H9 (cell line): ENCODE measurements around the gene GALR1. TPM values are rescaled to one million over a fixed set of nuclear protein-coding genes. Genes with fewer than 3 reads are reported as not detected.

Experiments
- DNase-seq: peaks from one replicate; pipeline ENCODE4 v3.0.0-alpha.2; 2017
- H2AFZ ChIP-seq: one replicate; pipeline ENCODE4 v1.6.1; 2013; ENCODE audit warnings: mild to moderate bottlenecking, low read length, control low read depth, moderate library complexity
- H2AK5ac ChIP-seq: 2 replicates; pipeline ENCODE4 v1.6.1; 2013; ENCODE audit warnings: low read length, control low read depth, mixed read lengths; ENCODE audit not compliant: insufficient read length
- H2BK120ac ChIP-seq: one replicate; pipeline ENCODE4 v1.6.1; 2013; ENCODE audit warnings: low read depth, mild to moderate bottlenecking, low read length, control low read depth, inconsistent platforms; ENCODE audit not compliant: poor library complexity, severe bottlenecking
- H2BK12ac ChIP-seq: 2 replicates; pipeline ENCODE4 v1.6.1; 2013; ENCODE audit warnings: low read length, control low read depth, mixed read lengths, low read depth; ENCODE audit not compliant: insufficient read length
- H2BK15ac ChIP-seq: 2 replicates; pipeline ENCODE4 v1.6.1; 2013; ENCODE audit warnings: low read depth, low read length, control low read depth
- H2BK20ac ChIP-seq: one replicate; pipeline ENCODE4 v1.6.1; 2013; ENCODE audit warnings: low read depth, mild to moderate bottlenecking, low read length, control low read depth, inconsistent platforms; ENCODE audit not compliant: poor library complexity, severe bottlenecking
- H2BK5ac ChIP-seq: 2 replicates; pipeline ENCODE4 v1.6.1; 2013; ENCODE audit warnings: low read length, control low read depth, mixed read lengths; ENCODE audit not compliant: insufficient read length
- H3K14ac ChIP-seq: 2 replicates; pipeline ENCODE4 v1.6.1; 2013; ENCODE audit warnings: low read length, control low read depth; ENCODE audit not compliant: insufficient read depth
- H3K18ac ChIP-seq: 2 replicates; pipeline ENCODE4 v1.6.1; 2013; ENCODE audit warnings: low read depth, mild to moderate bottlenecking, mixed read lengths, low read length, control low read depth; ENCODE audit not compliant: insufficient read length
- H3K23ac ChIP-seq: 2 replicates; pipeline ENCODE4 v1.6.1; 2013; ENCODE audit warnings: low read length, control low read depth, mixed read lengths, low read depth; ENCODE audit not compliant: insufficient read length
- H3K23me2 ChIP-seq: 2 replicates; pipeline ENCODE4 v1.6.1; 2013; ENCODE audit warnings: low read depth, mild to moderate bottlenecking, mixed read lengths, low read length, control low read depth; ENCODE audit not compliant: insufficient read length, poor library complexity, severe bottlenecking
- H3K27ac ChIP-seq: 2 replicates; pipeline ENCODE4 v1.5.1; 2013; ENCODE audit warnings: low read length, control low read depth, mixed read lengths, low read depth; ENCODE audit not compliant: insufficient read length
- H3K27me3 ChIP-seq: 2 replicates; pipeline ENCODE4 v1.6.1; 2013; ENCODE audit warnings: low read length, control low read depth, inconsistent platforms; ENCODE audit not compliant: insufficient read depth
- H3K4ac ChIP-seq: 2 replicates; pipeline ENCODE4 v1.6.1; 2013; ENCODE audit warnings: low read depth, mild to moderate bottlenecking, control low read depth, inconsistent platforms, low read length, moderate library complexity
- H3K4me1 ChIP-seq: 2 replicates; pipeline ENCODE4 v1.6.1; 2013; ENCODE audit warnings: low read length, control low read depth, inconsistent platforms; ENCODE audit not compliant: insufficient read depth
- H3K4me2 ChIP-seq: 2 replicates; pipeline ENCODE4 v1.6.1; 2013; ENCODE audit warnings: low read length, control low read depth, mixed read lengths; ENCODE audit not compliant: insufficient read length, insufficient read depth
- H3K56ac ChIP-seq: 2 replicates; pipeline ENCODE4 v1.6.1; 2013; ENCODE audit warnings: low read depth, mild to moderate bottlenecking, mixed read lengths, low read length, control low read depth; ENCODE audit not compliant: insufficient read length
- H3K79me1 ChIP-seq: 2 replicates; pipeline ENCODE4 v1.6.1; 2013; ENCODE audit warnings: low read depth, mild to moderate bottlenecking, moderate library complexity, low read length, control low read depth, inconsistent platforms; ENCODE audit not compliant: insufficient read depth, poor library complexity, severe bottlenecking
- H3K79me2 ChIP-seq: 2 replicates; pipeline ENCODE4 v1.6.1; 2013; ENCODE audit warnings: low read length, control low read depth, inconsistent platforms; ENCODE audit not compliant: insufficient read depth
- H3K9ac ChIP-seq: 2 replicates; pipeline ENCODE4 v1.6.1; 2013; ENCODE audit warnings: low read length, control low read depth, mixed read lengths; ENCODE audit not compliant: insufficient read length; ENCODE audit errors: extremely low read depth
- H3K9me3 ChIP-seq: one replicate; pipeline ENCODE4 v1.6.1; 2013; ENCODE audit warnings: low read depth, low read length, inconsistent platforms; ENCODE audit not compliant: control insufficient read depth
- H3T11ph ChIP-seq: one replicate; pipeline ENCODE4 v1.6.1; 2013; ENCODE audit warnings: mild to moderate bottlenecking, low read length, control low read depth, inconsistent platforms
- H4K20me1 ChIP-seq: one replicate; pipeline ENCODE4 v1.6.1; 2013; ENCODE audit not compliant: control insufficient read depth, insufficient read length, insufficient read depth
- H4K5ac ChIP-seq: 2 replicates; pipeline ENCODE4 v1.6.1; 2013; ENCODE audit warnings: low read depth, mild to moderate bottlenecking, mixed read lengths, low read length, control low read depth; ENCODE audit not compliant: insufficient read length
- H4K8ac ChIP-seq: replicated peaks from 2 replicates; pipeline ENCODE4 v1.6.1; 2013; ENCODE audit warnings: low read length, control low read depth, mixed read lengths, low read depth; ENCODE audit not compliant: insufficient read length
- H4K91ac ChIP-seq: 2 replicates; pipeline ENCODE4 v1.6.1; 2013; ENCODE audit warnings: low read depth, mild to moderate bottlenecking, moderate library complexity, mixed read lengths, low read length, control low read depth; ENCODE audit not compliant: insufficient read length
- H3K27ac Mint-ChIP-seq, 3 experiments: 2 replicates in 2 of 3; 3 replicates in 1 of 3; pipeline ENCODE4 v1.8.0; 2020 to 2021; ENCODE audit warnings: mixed read lengths in 3 of 3, mild to moderate bottlenecking in 1 of 3, moderate library complexity in 1 of 3
- H3K27me3 Mint-ChIP-seq: 2 replicates; pipeline ENCODE4 v1.8.0; 2021; ENCODE audit warnings: low read depth, mild to moderate bottlenecking, moderate library complexity, mixed read lengths
- H3K36me3 Mint-ChIP-seq, 3 experiments: 2 replicates in 2 of 3; 3 replicates in 1 of 3; pipeline ENCODE4 v1.8.0; 2020 to 2021; ENCODE audit warnings: low read depth in 3 of 3, mixed read lengths in 3 of 3; ENCODE audit not compliant: insufficient read depth in 1 of 3
- H3K4me1 Mint-ChIP-seq, 2 experiments: 2 replicates each; pipeline ENCODE4 v1.8.0; 2020; ENCODE audit warnings: mixed read lengths in 2 of 2
- H3K4me3 Mint-ChIP-seq, 2 experiments: 2 replicates in 1 of 2; 3 replicates in 1 of 2; pipeline ENCODE4 v1.8.0; 2020 to 2021; ENCODE audit warnings: mild to moderate bottlenecking in 2 of 2, mixed read lengths in 2 of 2, moderate library complexity in 1 of 2
- H3K9me3 Mint-ChIP-seq, 2 experiments: 2 replicates in 1 of 2; 3 replicates in 1 of 2; pipeline ENCODE4 v1.8.0; 2020; ENCODE audit warnings: mild to moderate bottlenecking in 2 of 2, mixed read lengths in 2 of 2, moderate library complexity in 1 of 2
- CTCF ChIP-seq: fragments of 200-600 bp; sonication (generic); conservative IDR thresholded peaks from 3 replicates; pipeline ENCODE4 v1.8.0; 2021; ENCODE audit warnings: antibody characterized with exemption, mild to moderate bottlenecking
- WGBS: extraction: QIAGEN DNeasy Blood & Tissue Kit; methylation state at CpG from one replicate; pipeline ENCODE4 v1.1.7; 2013; ENCODE audit warnings: missing lambda C conversion rate, low lambda C conversion rate, mixed read lengths; ENCODE audit not compliant: insufficient read length; ENCODE audit errors: extremely low coverage; 5-methylcytosine and 5-hydroxymethylcytosine counted together
- total RNA-seq: library from RNA; stranded (reverse); gene quantifications from 2 replicates; pipeline ENCODE4 v1.2.1, GENCODE V29; 2021

Gene GALR1
- total RNA-seq, 1 experiment from 2014 or later, result 0.07 TPM

- no peak overlapping the region for H3K4me2 ChIP-seq
- no peak overlapping the region for H2AK5ac ChIP-seq
- no peak overlapping the region for H3K9ac ChIP-seq
- no peak overlapping the region for H3K18ac ChIP-seq
- H4K20me1 ChIP-seq, result no peaks in the 10 kb centered on the region
- H2BK120ac ChIP-seq, result no peak overlapping the region
- no peaks in the 10 kb centered on the region for H3K79me1 ChIP-seq
- no peaks in the 10 kb centered on the region; a peak in 2 of 5 replicates for H3K9me3 Mint-ChIP-seq
- no peak overlapping the region for H2BK15ac ChIP-seq
- no peak overlapping the region for H4K91ac ChIP-seq
- H3K23ac ChIP-seq, result no peak overlapping the region
- no peak overlapping the region for H3K27ac Mint-ChIP-seq
- no peak overlapping the region for H2BK5ac ChIP-seq
- no peaks in the 10 kb centered on the region; a peak in 1 of 7 replicates for H3K36me3 Mint-ChIP-seq
- H3K9me3 ChIP-seq, result no peaks in the 10 kb centered on the region
- no peak overlapping the region for H3K4me3 Mint-ChIP-seq
- H2BK12ac ChIP-seq, result no peak overlapping the region
- no peak overlapping the region for H4K5ac ChIP-seq
- no peak overlapping the region for H3K27ac ChIP-seq
- H3K23me2 ChIP-seq, result no peaks in the 10 kb centered on the region
- DNase-seq, result no peak
- no peaks in the 10 kb centered on the region for H3K27me3 Mint-ChIP-seq
- no peaks in the 10 kb centered on the region for H3K79me2 ChIP-seq
- TF ChIP-seq CTCF, result no peak
- H3K27me3 ChIP-seq, result no peaks in the 10 kb centered on the region
- H2AFZ ChIP-seq, result no peak overlapping the region
- H3K14ac ChIP-seq, result no peak overlapping the region
- no peak overlapping the region for H3T11ph ChIP-seq
- H3K4me1 Mint-ChIP-seq, result peaks cover 5% of the 10 kb centered on the region in 2 experiments
- H3K56ac ChIP-seq, result no peak overlapping the region
- WGBS, result no CpG with 5 or more reads among the region's 3 CpGs
- H4K8ac ChIP-seq, result no peak overlapping the region
- no peaks in the 10 kb centered on the region for H3K4me1 ChIP-seq
- no peak overlapping the region for H2BK20ac ChIP-seq
- no peak overlapping the region for H3K4ac ChIP-seq
Observed at GRCh38 chr18:77222464-77222863, 27.2 kb upstream of the GALR1 start.
